Activated CD4-positive, alpha-beta T cell treated with anti-CD3 and anti-CD28 coated beads for 36 hours (primary cell): ENCODE data around the gene IL17RA. TPM values are rescaled to one million over a fixed set of nuclear protein-coding genes. Genes with fewer than 3 reads are reported as not detected.

Source experiments
- ATAC-seq: fragments of 200-7000 bp; cut with Tn5 transposase; one replicate; pipeline ENCODE4 v1.10.0; 2021; ENCODE audit warnings: mild to moderate bottlenecking, moderate library complexity
- CTCF ChIA-PET: fragments of 350-600 bp; sonication (Branson Sonifier 250); formaldehyde crosslinking; loops from one replicate; lab custom pipeline; 2021; ENCODE audit warnings: antibody characterized with exemption; lab: Charles Lee
- POLR2A ChIA-PET: fragments of 350-600 bp; sonication (Branson Sonifier 250); formaldehyde crosslinking; loops from one replicate; lab custom pipeline; 2021; ENCODE audit warnings: antibody characterized with exemption, inconsistent platforms; lab: Charles Lee
- DNase-seq: peaks from one replicate; pipeline ENCODE4 v3.0.0-alpha.2; 2020
- H3K27ac Mint-ChIP-seq: one replicate; pipeline ENCODE4 v1.8.0; 2021; ENCODE audit warnings: mixed read lengths
- H3K27me3 Mint-ChIP-seq: one replicate; pipeline ENCODE4 v1.8.0; 2021; ENCODE audit warnings: mixed read lengths
- H3K36me3 Mint-ChIP-seq: one replicate; pipeline ENCODE4 v1.8.0; 2021; ENCODE audit warnings: low read depth, mixed read lengths
- H3K4me1 Mint-ChIP-seq: one replicate; pipeline ENCODE4 v1.8.0; 2021; ENCODE audit warnings: mixed read lengths
- H3K4me3 Mint-ChIP-seq: one replicate; pipeline ENCODE4 v1.8.0; 2021; ENCODE audit warnings: mild to moderate bottlenecking, moderate library complexity, mixed read lengths
- H3K9me3 Mint-ChIP-seq: one replicate; pipeline ENCODE4 v1.8.0; 2021; ENCODE audit warnings: low read depth, mixed read lengths
- intact Hi-C, 2 experiments: fragments of 100-400 bp; cut with DNase I in 1 of 2; cut with micrococcal nuclease in 1 of 2; formaldehyde crosslinking; loops; one replicate each; pipeline versions ENCODE4 v1.14.2 to v1.15.1; 2022 to 2024; cut with DNase I, micrococcal nuclease
- total RNA-seq, 2 experiments: library from RNA; stranded (reverse); gene quantifications; one replicate each; pipeline ENCODE4 v1.2.3, GENCODE V29; 2021

Gene IL17RA
- total RNA-seq, 2 experiments from 2014 or later = 13.1 to 13.3 TPM

- ChIA-PET POLR2A (no interaction called here), CTCF (interaction anchor here (0.6 to 2.4 kb wide), 5 partner anchors 9 to 696 kb away, joined by 3 to 14 read pairs (median 3); no protein-coding TSS in a partner anchor)
- H3K27me3 Mint-ChIP-seq = no peaks in the 10 kb centered on the region
- peak overlapping the region; percentile 80 for H3K4me3 Mint-ChIP-seq
- H3K4me1 Mint-ChIP-seq = peaks cover 40% of the 10 kb centered on the region
- H3K9me3 Mint-ChIP-seq = no peaks in the 10 kb centered on the region
- H3K36me3 Mint-ChIP-seq = peaks cover 6% of the 10 kb centered on the region
- no peak for ATAC-seq
- no peak for DNase-seq
- H3K27ac Mint-ChIP-seq = peak overlapping the region; percentile 79
- intact Hi-C loops = loop anchor here (1.0 to 10.0 kb wide), 10 partner anchors 9 to 993 kb away; partner anchors contain the start of genes ATP6V1E1 (in 2 of the 2), HDHD5 (in 2 of the 2), ADA2 (in 1 of the 2) and BCL2L13 (in 1 of the 2)
These were observed 874 bp upstream of the IL17RA start for GRCh38 chr22:17083811-17084441.

DNA sequence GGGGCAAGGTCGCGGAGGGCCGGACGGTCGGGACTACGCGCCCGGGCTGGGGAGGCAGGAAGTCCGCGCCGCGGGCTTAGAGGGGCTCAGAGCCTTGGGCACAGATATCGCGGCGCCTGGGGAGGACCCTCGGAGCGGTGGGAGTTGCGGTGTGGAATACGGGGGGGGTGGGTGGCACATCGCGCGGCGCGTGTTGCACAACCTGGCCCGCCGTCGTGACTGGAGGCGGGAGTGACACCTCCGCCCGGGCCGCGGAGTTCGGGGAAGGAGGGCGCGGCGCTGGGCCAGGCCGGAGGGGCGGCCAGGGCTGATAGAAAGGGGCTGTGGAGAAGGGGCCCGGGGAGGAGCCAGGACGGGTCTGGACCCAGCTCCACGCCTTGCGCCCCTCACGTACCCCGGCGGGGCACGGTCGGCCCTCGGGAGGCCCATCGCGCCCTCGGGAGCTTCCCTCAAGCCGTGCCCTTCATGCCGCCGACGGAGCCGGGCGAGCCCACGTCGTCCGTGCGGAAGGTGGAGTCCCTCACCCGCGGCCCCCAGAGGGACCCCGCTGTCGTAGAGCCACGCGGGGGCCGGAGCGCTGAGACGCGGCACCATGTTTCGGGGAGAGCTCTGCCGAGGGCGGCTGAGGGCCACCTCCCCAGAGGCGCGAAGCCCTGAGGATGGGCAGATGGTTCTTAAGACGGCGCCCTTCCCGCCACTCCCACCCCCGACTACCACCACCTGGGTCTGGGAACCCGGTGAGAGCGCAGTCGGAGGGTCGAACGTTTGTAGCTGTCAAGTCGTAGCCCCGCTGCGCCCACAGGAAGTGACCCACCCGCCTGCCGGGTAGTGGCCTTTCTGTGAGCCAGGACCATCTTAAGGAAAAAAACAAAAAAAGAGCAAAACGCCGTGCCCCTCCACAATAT lies 729 bp downstream of the IL17RA start:
- ChIA-PET POLR2A (no interaction called here), CTCF (interaction anchor here (0.6 to 2.7 kb wide), 3 partner anchors 12 to 86 kb away, joined by 3 to 15 read pairs (median 3); no protein-coding TSS in a partner anchor)
- Mint-ChIP-seq H3K27ac (no peak overlapping the region), H3K4me3 (peak overlapping the region; percentile 80), H3K4me1 (peaks cover 50% of the 10 kb centered on the region), H3K27me3 (no peaks in the 10 kb centered on the region), H3K36me3 (peaks cover 6% of the 10 kb centered on the region), H3K9me3 (no peaks in the 10 kb centered on the region)
- DNase-seq (peak; percentile 53), ATAC-seq (peak; percentile 5)
- intact Hi-C loops = loop anchor here (2.0 to 10.0 kb wide), 8 partner anchors 85 to 991 kb away; partner anchors contain the start of genes BID (in 2 of the 2), ADA2 (in 1 of the 2), ATP6V1E1 (in 1 of the 2) and BCL2L13 (in 1 of the 2)

GRCh38 chr22:17086296-17086695 lies 1.5 kb downstream of the IL17RA start:
- no peaks in the 10 kb centered on the region for H3K9me3 Mint-ChIP-seq
- ChIA-PET CTCF (interaction anchor here (1.2 to 2.7 kb wide), 2 partner anchors 86 to 164 kb away, joined by 3 to 15 read pairs; no protein-coding TSS in a partner anchor), POLR2A (no interaction called here)
- DNase-seq (peak; percentile 47), ATAC-seq (no peak)
- intact Hi-C loops = loop anchor here in 1 of 2 experiments (5.0 to 10.0 kb wide), 2 partner anchors 539 to 686 kb away; partner anchors contain the start of genes ATP6V1E1 and BID
- H3K4me1 Mint-ChIP-seq = peaks cover 57% of the 10 kb centered on the region
- H3K36me3 Mint-ChIP-seq = peaks cover 8% of the 10 kb centered on the region
- H3K27me3 Mint-ChIP-seq = no peaks in the 10 kb centered on the region
- peak overlapping the region; percentile 80 for H3K4me3 Mint-ChIP-seq
- peak overlapping the region; percentile 85 for H3K27ac Mint-ChIP-seq

DNA sequence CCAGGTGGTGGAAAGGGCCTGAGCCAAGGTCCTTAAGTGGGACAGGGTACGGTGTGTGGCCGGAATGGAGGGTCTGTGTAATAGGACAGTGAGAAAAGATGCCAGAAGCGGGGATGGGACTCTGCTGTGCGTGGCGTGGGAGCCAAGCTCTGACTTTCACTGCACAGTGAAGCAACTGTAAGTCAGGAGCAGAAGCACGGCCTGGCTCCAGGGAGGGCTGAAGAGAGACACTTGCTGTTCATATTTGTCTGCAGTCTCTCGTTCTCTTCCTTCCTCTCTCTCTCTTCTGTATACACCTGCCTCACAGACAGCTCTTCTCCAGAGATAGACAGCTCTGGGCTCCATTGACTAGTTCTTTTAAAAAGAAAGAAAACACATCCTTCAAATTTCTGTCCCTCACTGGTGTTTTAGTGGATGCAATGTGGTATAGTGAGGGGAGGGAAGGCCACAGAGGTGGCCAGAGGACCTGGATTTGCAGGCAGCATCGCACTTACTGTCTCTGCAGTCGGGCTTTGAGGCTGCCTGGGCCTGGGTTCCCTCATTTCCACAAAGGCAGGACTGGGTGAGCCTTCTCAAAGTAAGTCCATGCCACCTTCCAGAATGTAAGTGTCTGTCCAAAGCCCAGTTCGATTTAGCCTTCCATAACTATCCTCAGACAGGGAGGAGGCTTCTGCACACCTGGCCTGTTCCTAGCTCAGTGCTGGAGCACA lies 2.1 kb downstream of the IL17RA start:
- Mint-ChIP-seq H3K27ac (peak overlapping the region; percentile 61), H3K9me3 (no peaks in the 10 kb centered on the region), H3K27me3 (no peaks in the 10 kb centered on the region), H3K4me3 (peak overlapping the region; percentile 80), H3K4me1 (peaks cover 62% of the 10 kb centered on the region), H3K36me3 (peaks cover 8% of the 10 kb centered on the region)
- ChIA-PET CTCF (interaction anchor here (0.7 to 2.7 kb wide), 5 partner anchors 10 to 165 kb away, joined by 3 to 15 read pairs (median 3); partner anchors contain the start of gene ADA2), POLR2A (no interaction called here)
- intact Hi-C loops = loop anchor here (1.0 to 10.0 kb wide), 5 partner anchors 11 to 685 kb away; partner anchors contain the start of genes ATP6V1E1 (in 1 of the 2) and BID (in 1 of the 2)
- peak; percentile 30 for DNase-seq
- ATAC-seq = no peak

- ATAC-seq (peak; percentile 15), DNase-seq (peak; percentile 67)
- H3K4me3 Mint-ChIP-seq = peak overlapping the region; percentile 80
- H3K9me3 Mint-ChIP-seq = no peaks in the 10 kb centered on the region
- H3K27ac Mint-ChIP-seq = peak overlapping the region; percentile 61
- ChIA-PET POLR2A (no interaction called here), CTCF (interaction anchor here (0.7 to 2.7 kb wide), 5 partner anchors 10 to 166 kb away, joined by 3 to 15 read pairs (median 3); partner anchors contain the start of gene ADA2)
- peaks cover 8% of the 10 kb centered on the region for H3K36me3 Mint-ChIP-seq
- intact Hi-C loops = loop anchor here (1.0 to 10.0 kb wide), 5 partner anchors 11 to 685 kb away; partner anchors contain the start of genes ATP6V1E1 (in 1 of the 2) and BID (in 1 of the 2)
- H3K27me3 Mint-ChIP-seq = no peaks in the 10 kb centered on the region
- H3K4me1 Mint-ChIP-seq = peaks cover 69% of the 10 kb centered on the region
These were observed 2.8 kb downstream of the IL17RA start for GRCh38 chr22:17087498-17088131.

DNA sequence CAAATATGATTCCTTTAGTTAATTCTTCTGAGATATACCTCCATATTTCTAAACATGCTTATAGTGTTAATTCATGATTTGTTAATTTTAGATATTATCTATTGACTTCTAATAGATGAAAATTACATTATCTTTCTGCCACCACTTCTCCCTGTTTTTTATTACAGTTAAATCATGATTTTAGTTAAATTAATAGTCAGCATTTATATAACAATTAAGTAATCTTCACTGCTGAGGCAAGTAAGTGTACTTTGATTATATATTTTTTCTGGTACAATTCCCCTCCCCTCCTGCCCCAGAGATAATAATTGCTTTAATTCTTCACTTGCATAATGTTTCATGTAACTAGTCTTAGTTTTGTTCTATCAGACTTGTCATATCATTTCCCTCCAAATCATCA lies 5.8 kb downstream of the IL17RA start:
- ChIA-PET POLR2A (no interaction called here), CTCF (no interaction called here)
- Mint-ChIP-seq H3K27me3 (no peaks in the 10 kb centered on the region), H3K4me1 (peaks cover 86% of the 10 kb centered on the region), H3K4me3 (peak overlapping the region; percentile 11), H3K36me3 (peaks cover 8% of the 10 kb centered on the region), H3K27ac (peak overlapping the region; percentile 70), H3K9me3 (no peaks in the 10 kb centered on the region)
- no peak for ATAC-seq
- DNase-seq = no peak
- intact Hi-C loops = no loop called here

- ATAC-seq (no peak), DNase-seq (no peak)
- no peaks in the 10 kb centered on the region for H3K9me3 Mint-ChIP-seq
- peaks cover 86% of the 10 kb centered on the region for H3K4me1 Mint-ChIP-seq
- no peaks in the 10 kb centered on the region for H3K27me3 Mint-ChIP-seq
- peaks cover 4% of the 10 kb centered on the region for H3K36me3 Mint-ChIP-seq
- ChIA-PET CTCF (no interaction called here), POLR2A (no interaction called here)
- intact Hi-C loops = no loop called here
- no peak overlapping the region for H3K27ac Mint-ChIP-seq
- H3K4me3 Mint-ChIP-seq = no peak overlapping the region
These were observed 7.1 kb downstream of the IL17RA start for GRCh38 chr22:17091851-17092250.

- ATAC-seq (no peak), DNase-seq (no peak)
- H3K4me3 Mint-ChIP-seq = no peak overlapping the region
- ChIA-PET CTCF (interaction anchor here (0.6 to 1.1 kb wide), 4 partner anchors 17 to 283 kb away, joined by 3 to 4 read pairs (median 4); no protein-coding TSS in a partner anchor), POLR2A (no interaction called here)
- no peaks in the 10 kb centered on the region for H3K27me3 Mint-ChIP-seq
- H3K36me3 Mint-ChIP-seq = peaks cover 7% of the 10 kb centered on the region
- H3K27ac Mint-ChIP-seq = no peak overlapping the region
- peaks cover 86% of the 10 kb centered on the region for H3K4me1 Mint-ChIP-seq
- intact Hi-C loops = no loop called here
- no peaks in the 10 kb centered on the region for H3K9me3 Mint-ChIP-seq
These were observed 8.3 kb downstream of the IL17RA start for GRCh38 chr22:17093081-17093480.

DNA sequence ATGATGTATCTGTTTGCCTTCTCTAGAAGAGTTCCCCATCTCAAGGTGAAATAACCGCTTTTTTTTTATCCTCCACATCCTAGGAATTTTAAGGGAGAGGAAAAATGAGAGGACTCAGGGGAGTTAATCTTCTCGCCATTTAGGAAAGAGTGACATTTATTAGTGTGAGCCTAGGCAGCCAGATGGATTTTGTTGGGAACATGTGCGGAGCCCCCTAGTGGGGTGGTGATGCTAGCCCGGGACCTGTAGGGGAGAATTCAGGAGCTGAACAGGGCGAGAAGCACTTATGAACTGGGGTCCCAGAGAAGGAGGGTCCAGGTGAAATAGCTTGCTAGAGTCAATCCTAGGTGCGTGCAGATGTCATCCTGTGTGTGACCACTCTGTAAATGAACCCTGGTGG lies 10.7 kb downstream of the IL17RA start:
- no peak for ATAC-seq
- DNase-seq = no peak
- ChIA-PET CTCF (interaction anchor here (0.6 to 1.1 kb wide), 3 partner anchors 11 to 125 kb away, joined by 3 to 6 read pairs (median 3); no protein-coding TSS in a partner anchor), POLR2A (interaction anchor here (0.7 kb wide), 1 partner anchor 84 kb away, joined by 5 read pairs; no protein-coding TSS in a partner anchor)
- Mint-ChIP-seq H3K27ac (no peak overlapping the region), H3K4me1 (peaks cover 86% of the 10 kb centered on the region), H3K4me3 (no peak overlapping the region), H3K36me3 (peaks cover 26% of the 10 kb centered on the region), H3K9me3 (no peaks in the 10 kb centered on the region), H3K27me3 (no peaks in the 10 kb centered on the region)
- intact Hi-C loops = no loop called here

DNA sequence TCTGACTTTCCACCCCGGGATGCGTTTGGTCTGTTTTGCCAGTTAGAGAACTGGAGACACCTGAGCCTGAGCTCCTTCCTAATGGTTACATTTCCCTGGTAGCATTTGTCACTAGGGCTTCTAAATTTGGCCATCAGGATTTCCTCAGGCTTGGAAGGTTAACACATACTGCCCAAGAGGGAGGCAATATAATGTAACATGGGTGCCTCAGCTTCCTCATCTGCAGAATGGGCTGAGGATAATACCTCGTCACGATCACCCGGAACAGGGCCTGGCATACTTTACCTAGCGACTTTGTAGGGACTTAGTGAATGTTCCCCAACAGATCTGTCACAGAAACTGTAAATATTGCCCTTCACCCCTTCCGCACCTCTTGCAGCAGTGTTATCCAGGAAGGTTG lies 11.3 kb downstream of the IL17RA start:
- peaks cover 85% of the 10 kb centered on the region for H3K4me1 Mint-ChIP-seq
- CTCF ChIA-PET = interaction anchor here (1.9 kb wide), 1 partner anchor 9 kb away, joined by 4 read pairs; no protein-coding TSS in a partner anchor
- H3K4me3 Mint-ChIP-seq = no peak overlapping the region
- DNase-seq (no peak), ATAC-seq (no peak)
- H3K27me3 Mint-ChIP-seq = no peaks in the 10 kb centered on the region
- no peaks in the 10 kb centered on the region for H3K9me3 Mint-ChIP-seq
- POLR2A ChIA-PET = no interaction called here
- peaks cover 28% of the 10 kb centered on the region for H3K36me3 Mint-ChIP-seq
- no peak overlapping the region for H3K27ac Mint-ChIP-seq
- intact Hi-C loops = no loop called here
